Head of caudate nucleus (tissue), 42 donors: ENCODE data around the gene PFDN2.
"Not testable (repeated sequence)": the region's sequence is repeated elsewhere in the genome, so short reads cannot be mapped to it uniquely, and the experiment has no call there.

Experiments
- DNase-seq, 42 donors: peaks; one replicate each; pipeline versions ENCODE4 v3.0.0 to v3.0.0-alpha.2; 2020 to 2021; ENCODE audit warnings: mixed read lengths in 7 of 42
- intact Hi-C: fragments of 100-400 bp; cut with DNase I; formaldehyde crosslinking; loops from one replicate; pipeline ENCODE4 v1.15.0; 2022

The PFDN2 gene

GRCh38 chr1:161069731-161070270, 48.0 kb downstream of the PFDN2 start, which contains the start of gene ARHGAP30:
Gene ARHGAP30 (minus strand): TSS chr1:161069891. CDS start chr1:161069624, 267 bp downstream.
- peak; percentile 7 to 79 (median 46) for DNase-seq
- intact Hi-C loops = no loop called here

DNA sequence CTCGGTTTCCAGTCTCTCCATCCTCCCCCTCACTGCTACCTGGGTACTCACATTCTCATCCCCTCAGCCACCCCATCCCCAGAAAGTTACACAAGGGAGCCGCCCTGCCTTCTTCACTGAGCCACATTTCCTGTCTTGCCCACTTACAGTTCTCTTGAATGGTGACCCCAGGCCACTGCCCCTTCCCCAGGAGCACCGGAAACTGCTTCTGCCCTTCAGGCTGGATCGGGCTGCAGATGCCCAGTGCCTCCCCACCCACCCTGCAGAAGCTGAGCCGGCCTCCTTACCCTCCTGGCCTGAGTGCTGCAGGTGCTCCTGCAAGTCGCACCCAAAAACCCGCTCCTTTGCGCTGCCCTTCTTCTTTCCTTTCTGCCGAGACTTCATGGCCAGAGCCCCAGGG, 48.6 kb downstream of the PFDN2 start:
- intact Hi-C loops = no loop called here
- DNase-seq = no peak

DNA sequence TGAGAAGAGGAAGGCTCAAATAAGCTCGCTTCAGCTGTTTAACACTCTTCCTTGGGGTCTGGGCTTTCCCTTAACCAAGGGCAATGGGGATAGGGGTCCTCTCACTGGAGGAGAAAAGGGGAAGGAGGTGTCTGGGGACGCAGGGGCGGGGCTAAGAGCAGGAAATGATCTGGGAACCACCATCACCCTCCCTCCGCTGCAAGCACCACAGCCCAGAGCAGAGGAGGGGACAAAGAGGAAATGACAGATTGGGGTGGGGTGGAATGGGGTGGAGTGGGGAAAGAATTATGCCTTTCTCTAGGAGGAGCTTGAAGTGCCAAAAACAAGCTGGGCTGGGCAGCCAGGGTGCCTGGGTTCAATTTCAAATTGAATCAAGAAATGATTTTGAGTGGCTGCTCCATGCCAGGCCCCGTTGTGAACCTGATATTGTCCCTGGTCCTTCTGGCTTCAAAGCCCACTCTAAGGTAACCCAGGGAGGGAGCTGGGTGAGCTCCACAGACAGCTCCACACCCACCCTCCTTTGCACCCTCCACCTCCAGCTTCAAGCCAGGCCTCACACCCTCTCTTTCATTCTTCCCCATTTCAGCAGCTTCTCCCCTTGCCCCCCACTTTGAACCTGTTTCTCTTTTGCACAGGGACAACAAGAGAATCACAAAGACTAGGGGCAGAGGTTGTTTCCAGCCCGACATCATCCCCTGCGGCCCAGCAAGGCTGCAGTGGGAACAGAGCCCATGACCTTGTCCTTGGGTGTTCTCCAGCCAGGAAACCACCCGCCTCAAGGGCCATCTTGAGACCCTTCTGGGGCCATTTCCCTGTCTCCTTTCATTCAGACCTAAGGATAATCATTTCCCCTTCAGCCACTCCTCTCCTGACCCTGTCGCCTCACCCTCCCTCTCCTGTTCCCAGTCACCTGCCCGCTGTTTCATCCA, 49.3 kb downstream of the PFDN2 start:
- intact Hi-C loops = no loop called here
- DNase-seq = peak in 40 of 42 donors; percentile 11 to 76 (median 46)

GRCh38 chr1:161066694-161067093, 51.1 kb downstream of the PFDN2 start:
- no peak for DNase-seq
- intact Hi-C loops = no loop called here

DNA sequence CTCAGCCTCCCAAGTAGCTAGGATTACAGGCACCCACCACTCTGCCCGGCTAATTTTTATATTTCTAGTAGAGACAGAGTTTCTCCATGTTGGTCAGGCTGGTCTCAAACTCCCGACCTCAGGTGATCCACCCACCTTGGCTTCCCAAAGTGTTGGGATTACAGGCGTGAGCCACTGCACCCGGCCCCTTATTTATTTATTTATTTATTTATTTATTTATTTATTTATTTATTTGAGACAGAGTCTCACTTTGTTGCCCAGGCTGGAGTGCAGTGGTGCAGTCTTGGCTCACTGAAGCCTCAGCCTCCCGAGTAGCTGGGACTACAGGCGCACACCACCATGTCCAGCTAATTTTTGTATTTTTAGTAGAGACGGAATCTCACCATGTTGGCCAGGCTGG, 52.2 kb downstream of the PFDN2 start:
- intact Hi-C loops, DNase-seq: not testable (repeated sequence)

GRCh38 chr1:161063936-161064335, 53.9 kb downstream of the PFDN2 start:
- DNase-seq, intact Hi-C loops: not testable (repeated sequence)

GRCh38 chr1:161061419-161061818, 56.4 kb downstream of the PFDN2 start:
- intact Hi-C loops = no loop called here
- no peak for DNase-seq

- intact Hi-C loops = no loop called here
- DNase-seq = no peak
Observed at GRCh38 chr1:161059293-161059692, 58.5 kb downstream of the PFDN2 start.

GRCh38 chr1:161054805-161055204, 63.0 kb downstream of the PFDN2 start:
- intact Hi-C loops = no loop called here
- no peak for DNase-seq

DNA sequence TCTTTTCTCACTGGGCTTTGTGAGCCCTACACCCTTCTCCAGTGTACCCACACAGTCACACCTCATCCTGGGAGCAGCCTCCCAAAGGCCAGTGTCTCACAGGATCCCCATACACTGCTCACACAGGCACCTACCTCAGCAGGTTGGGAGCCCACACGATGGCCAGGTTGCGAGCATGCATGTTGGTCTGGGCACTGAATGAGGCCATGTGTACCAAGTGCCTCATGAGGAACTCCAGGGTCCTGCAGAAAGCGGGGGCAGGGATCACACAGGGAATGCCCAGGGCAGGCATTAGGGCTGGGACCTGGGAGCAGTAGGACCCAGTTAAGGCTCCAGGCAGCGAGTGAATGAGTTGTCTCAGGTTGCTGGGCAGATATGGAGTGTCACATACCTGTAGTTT, 63.6 kb downstream of the PFDN2 start:
- no peak for DNase-seq
- intact Hi-C loops = no loop called here

GRCh38 chr1:161052899-161053298, 64.9 kb downstream of the PFDN2 start:
- no peak for DNase-seq
- intact Hi-C loops = no loop called here

GRCh38 chr1:161051219-161051618, 66.6 kb downstream of the PFDN2 start:
- no peak for DNase-seq
- intact Hi-C loops = no loop called here
